WERI-Rb-1 (cell line): ENCODE results near the gene ARL11.

Experiments
- DNase-seq: peaks from one replicate; pipeline ENCODE4 v3.0.0-alpha.2; 2020
- H3K27ac ChIP-seq: fragments of 250-450 bp; sonication (Bioruptor Pico); 2 replicates; pipeline ENCODE4 v1.5.1; 2020; ENCODE audit warnings: mild to moderate bottlenecking, moderate library complexity
- H3K27me3 ChIP-seq: fragments of 250-450 bp; sonication (Bioruptor Pico); 2 replicates; pipeline ENCODE4 v1.5.1; 2021; ENCODE audit warnings: mild to moderate bottlenecking, low read depth, moderate library complexity; ENCODE audit not compliant: insufficient read depth, severe bottlenecking
- H3K36me3 ChIP-seq: fragments of 250-450 bp; sonication (Bioruptor Pico); 2 replicates; pipeline ENCODE4 v1.5.1; 2020; ENCODE audit warnings: mild to moderate bottlenecking, moderate library complexity
- H3K4me3 ChIP-seq: 2 replicates; pipeline ENCODE4 v1.5.1; 2011; ENCODE audit warnings: low read depth, mild to moderate bottlenecking, control low read depth, low read length
- H3K9me3 ChIP-seq: fragments of 250-450 bp; sonication (Bioruptor Pico); 2 replicates; pipeline ENCODE4 v1.5.1; 2021; ENCODE audit warnings: mild to moderate bottlenecking, moderate library complexity; ENCODE audit not compliant: severe bottlenecking
- CTCF ChIP-seq: IDR thresholded peaks from 2 replicates; pipeline ENCODE4 v1.5.1; 2011; ENCODE audit warnings: low read depth, mild to moderate bottlenecking, control low read depth, inconsistent platforms, low read length

Gene ARL11

GRCh38 chr13:49681842-49682435 lies 53.6 kb downstream of the ARL11 start:
- Histone ChIP-seq H3K36me3 (no peaks in the 10 kb centered on the region), H3K27me3 (no peaks in the 10 kb centered on the region), H3K27ac (no peak overlapping the region), H3K4me3 (no peak overlapping the region), H3K9me3 (no peaks in the 10 kb centered on the region)
- no peak for DNase-seq
- TF ChIP-seq CTCF = no peak
